ENCODE measurements around the gene RSAD2.

The RSAD2 gene

DNA sequence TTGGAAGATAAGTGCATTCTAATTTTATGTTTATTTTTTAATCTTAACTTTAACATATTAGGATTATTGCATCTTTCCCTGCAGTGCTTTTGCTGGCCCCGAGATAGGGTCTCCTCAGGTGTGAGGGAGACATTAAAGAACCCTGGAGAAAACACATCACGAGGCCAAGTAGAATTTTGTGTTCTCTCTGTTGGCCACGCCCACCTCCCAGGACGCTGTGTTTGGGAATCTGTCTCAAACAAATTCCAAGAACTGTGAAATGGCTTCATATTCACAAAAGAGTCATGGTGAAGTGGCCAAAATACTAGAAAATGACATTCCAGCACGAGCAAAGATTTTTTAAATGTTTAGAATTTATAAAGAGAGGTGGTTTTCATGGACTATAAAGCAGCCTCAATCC is 67.0 kb downstream of the RSAD2 start:
- DNase-seq (ENCODE audit: low read depth in 2 of 2), result no peak

DNA sequence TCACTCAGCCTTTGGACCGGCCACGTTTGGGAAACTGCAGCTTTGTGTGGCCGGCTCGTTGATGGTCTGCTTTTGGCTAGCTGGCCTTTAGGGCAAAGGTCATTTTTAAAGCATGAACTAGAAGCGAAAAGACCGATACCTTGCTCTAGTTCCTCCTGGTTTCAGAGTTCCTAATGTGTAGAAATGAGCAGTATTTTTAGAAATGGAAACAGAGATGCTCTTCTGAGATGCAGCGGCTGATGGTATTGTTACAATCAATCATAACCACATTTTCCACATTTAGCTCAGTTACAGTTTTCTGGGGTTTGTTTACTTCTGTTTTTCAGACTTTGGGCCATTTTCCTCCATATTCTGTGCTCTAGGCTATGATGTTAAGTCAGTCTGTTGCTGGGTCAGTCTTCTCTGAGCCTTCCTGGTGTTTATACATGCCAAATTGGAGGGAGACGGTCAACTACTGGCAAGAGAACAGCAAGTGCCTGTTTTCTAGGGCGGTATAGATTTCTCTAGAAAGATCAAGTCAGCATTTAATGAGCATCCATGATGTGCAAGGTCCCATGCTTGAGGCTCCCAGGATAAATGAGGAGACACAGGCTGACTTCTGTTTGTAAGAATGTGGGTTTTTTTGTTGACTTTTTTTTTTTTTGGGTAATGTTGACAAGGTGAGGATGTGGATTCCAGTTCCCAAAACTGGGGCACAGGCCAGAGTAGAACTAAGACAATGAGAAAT is 67.7 kb downstream of the RSAD2 start:
- no peak for DNase-seq (ENCODE audit: low read depth in 2 of 2)

GRCh38 chr2:6945821-6946220 is 68.2 kb downstream of the RSAD2 start:
- DNase-seq (ENCODE audit: low read depth in 2 of 2), result no peak

DNA sequence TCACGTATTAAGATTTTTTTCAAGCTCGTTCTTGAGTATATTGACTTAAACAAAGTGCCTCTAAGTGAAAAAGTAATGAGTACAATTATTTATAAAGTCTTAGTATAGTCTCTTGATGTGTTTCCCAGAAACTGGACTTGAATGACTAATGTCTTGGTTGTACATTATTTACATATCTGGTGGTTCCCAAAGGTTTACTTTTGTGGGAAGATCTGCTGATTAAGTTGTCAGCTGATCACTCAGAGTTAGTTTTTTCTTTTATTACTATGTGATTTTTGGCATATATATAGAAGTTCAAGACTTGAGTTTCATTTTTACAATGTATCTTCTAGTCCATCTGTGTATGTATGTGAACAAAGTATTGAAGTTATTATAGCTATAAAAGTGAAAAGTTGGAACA is 69.1 kb downstream of the RSAD2 start:
- DNase-seq (ENCODE audit: low read depth in 2 of 2), result no peak

Data from stimulated activated CD8-positive, alpha-beta memory T cell treated with anti-CD3 and anti-CD28 coated beads, Interleukin-2, amount 100 ng/mL, for 48 hours (primary cell).